Mesenchymal stem cell (in vitro differentiated cells and primary cell): ENCODE data around the gene CALHM2.

Source experiments
- DNase-seq: peaks from one replicate; pipeline ENCODE4 v3.0.0-alpha.2; 2013
- H2AFZ ChIP-seq: one replicate; pipeline ENCODE4 v1.6.1; 2013; ENCODE audit warnings: low read depth, mild to moderate bottlenecking, control low read depth, inconsistent platforms, low read length, moderate library complexity
- H2AK5ac ChIP-seq: 2 replicates; pipeline ENCODE4 v1.6.1; 2013; ENCODE audit warnings: low read length, moderate library complexity, mild to moderate bottlenecking, inconsistent platforms; ENCODE audit not compliant: severe bottlenecking
- H2BK120ac ChIP-seq: one replicate; pipeline ENCODE4 v1.6.1; 2013; ENCODE audit warnings: low read depth, mild to moderate bottlenecking, inconsistent platforms, low read length, moderate library complexity
- H2BK12ac ChIP-seq, 2 experiments: one replicate each; pipeline ENCODE4 v1.6.1; 2013; ENCODE audit warnings: inconsistent platforms in 2 of 2, low read length in 2 of 2, mild to moderate bottlenecking in 2 of 2, moderate library complexity in 2 of 2, control low read depth in 1 of 2
- H2BK15ac ChIP-seq: one replicate; pipeline ENCODE4 v1.6.1; 2013; ENCODE audit warnings: mild to moderate bottlenecking, low read depth, inconsistent platforms; ENCODE audit not compliant: poor library complexity, severe bottlenecking
- H2BK5ac ChIP-seq: 2 replicates; pipeline ENCODE4 v1.6.1; 2013; ENCODE audit warnings: low read depth, mild to moderate bottlenecking, low read length, control low read depth, inconsistent platforms; ENCODE audit not compliant: poor library complexity, severe bottlenecking
- H3K14ac ChIP-seq, 2 experiments: one replicate each; pipeline ENCODE4 v1.6.1; 2013; ENCODE audit warnings: inconsistent platforms in 2 of 2, low read length in 2 of 2, control low read depth in 1 of 2, mild to moderate bottlenecking in 1 of 2, moderate library complexity in 1 of 2
- H3K18ac ChIP-seq, 2 experiments: one replicate each; pipeline ENCODE4 v1.6.1; 2013; ENCODE audit warnings: inconsistent platforms in 2 of 2, low read length in 2 of 2, control low read depth in 1 of 2, low read depth in 1 of 2, mild to moderate bottlenecking in 1 of 2
- H3K23ac ChIP-seq, 2 experiments: one replicate each; pipeline ENCODE4 v1.6.1; 2013; ENCODE audit warnings: inconsistent platforms in 2 of 2, low read length in 2 of 2, mild to moderate bottlenecking in 2 of 2, moderate library complexity in 2 of 2, control low read depth in 1 of 2
- H3K27ac ChIP-seq: 2 replicates; pipeline ENCODE4 v1.5.1; 2013; ENCODE audit warnings: mild to moderate bottlenecking, moderate library complexity, low read length, control low read depth, inconsistent platforms; ENCODE audit not compliant: poor library complexity, severe bottlenecking
- H3K27me3 ChIP-seq, 2 experiments: 2 replicates each; pipeline versions ENCODE4 v1.6.1 to v1.7.0; 2013; ENCODE audit warnings: low read length in 2 of 2, mild to moderate bottlenecking in 2 of 2, moderate library complexity in 2 of 2, control low read depth in 1 of 2, inconsistent platforms in 1 of 2; ENCODE audit not compliant: control insufficient read depth in 1 of 2, insufficient read depth in 1 of 2
- H3K36me3 ChIP-seq, 2 experiments: 2 replicates each; pipeline versions ENCODE4 v1.6.1 to v1.7.0; 2013; ENCODE audit warnings: low read length in 2 of 2, control low read depth in 1 of 2, inconsistent platforms in 1 of 2, low read depth in 1 of 2, mild to moderate bottlenecking in 1 of 2; ENCODE audit not compliant: insufficient read depth in 2 of 2, control insufficient read depth in 1 of 2
- H3K4ac ChIP-seq, 2 experiments: one replicate each; pipeline ENCODE4 v1.6.1; 2013; ENCODE audit warnings: inconsistent platforms in 2 of 2, low read length in 2 of 2, mild to moderate bottlenecking in 2 of 2, moderate library complexity in 2 of 2, control low read depth in 1 of 2, low read depth in 1 of 2
- H3K4me1 ChIP-seq: 2 replicates; pipeline ENCODE4 v1.6.1; 2013; ENCODE audit warnings: low read depth, low read length, control low read depth; ENCODE audit not compliant: control insufficient read depth, insufficient read depth
- H3K4me2 ChIP-seq: 2 replicates; pipeline ENCODE4 v1.6.1; 2013; ENCODE audit warnings: low read length, mild to moderate bottlenecking, inconsistent platforms; ENCODE audit not compliant: poor library complexity, severe bottlenecking
- H3K4me3 ChIP-seq, 2 experiments: 2 replicates each; pipeline versions ENCODE4 v1.5.1 to v1.7.0; 2013; ENCODE audit warnings: low read length in 2 of 2, mild to moderate bottlenecking in 2 of 2, control low read depth in 1 of 2, low read depth in 1 of 2; ENCODE audit not compliant: insufficient read depth in 1 of 2
- H3K79me1 ChIP-seq: replicated peaks from 2 replicates; pipeline ENCODE4 v1.6.1; 2013; ENCODE audit warnings: mild to moderate bottlenecking, control low read depth, low read length, inconsistent platforms; ENCODE audit not compliant: poor library complexity, severe bottlenecking
- H3K9ac ChIP-seq: 2 replicates; pipeline ENCODE4 v1.7.0; 2013; ENCODE audit warnings: mild to moderate bottlenecking, low read length, moderate library complexity
- H3K9me3 ChIP-seq: 2 replicates; pipeline ENCODE4 v1.7.0; 2013; ENCODE audit warnings: mild to moderate bottlenecking, low read length; ENCODE audit not compliant: control insufficient read depth
- H4K8ac ChIP-seq: one replicate; pipeline ENCODE4 v1.6.1; 2013; ENCODE audit warnings: inconsistent platforms, mild to moderate bottlenecking, low read length, moderate library complexity
- H4K91ac ChIP-seq: one replicate; pipeline ENCODE4 v1.6.1; 2013; ENCODE audit warnings: mild to moderate bottlenecking, low read length, inconsistent platforms
- WGBS: methylation state at CpG from one replicate; pipeline ENCODE4 v1.1.7; 2013; ENCODE audit warnings: mixed read lengths; 5-methylcytosine and 5-hydroxymethylcytosine counted together

CALHM2 gene

DNA sequence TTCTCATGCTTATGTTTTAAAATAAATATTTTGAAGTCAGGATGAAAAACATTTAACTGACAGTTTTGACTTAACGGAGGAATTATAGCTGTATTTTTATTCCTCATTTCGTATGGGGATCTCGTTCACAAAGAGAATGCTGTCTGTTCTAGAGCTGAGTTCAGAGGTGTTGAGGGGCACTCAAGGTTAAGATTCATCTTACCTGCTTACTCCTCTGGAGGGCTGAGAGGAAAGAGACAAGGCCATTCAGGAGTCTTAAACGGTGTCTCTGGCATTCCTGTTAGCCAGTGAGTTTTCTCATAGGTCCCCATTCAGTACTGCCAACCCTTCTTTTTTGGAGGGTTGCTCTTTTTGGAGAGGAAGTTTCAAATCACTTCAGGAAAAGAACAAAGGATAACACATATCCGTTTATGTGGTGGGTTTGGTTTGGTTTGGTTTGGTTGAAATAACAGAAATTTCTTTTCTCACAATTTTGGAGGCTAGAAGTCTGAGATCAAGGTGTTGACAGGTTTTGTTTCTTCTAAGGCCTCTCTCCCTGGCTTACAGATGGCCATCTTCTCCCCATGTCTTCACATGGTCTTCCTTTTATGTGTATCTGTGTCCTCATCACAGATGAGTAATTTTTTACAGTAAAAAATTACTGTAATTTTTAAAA lies 23.1 kb downstream of the CALHM2 start:
- Histone ChIP-seq H3K27ac (no peak overlapping the region), H2BK12ac (no peak overlapping the region), H2BK120ac (no peak overlapping the region), H4K8ac (no peak overlapping the region), H4K91ac (no peak overlapping the region), H2AFZ (no peak overlapping the region), H3K14ac (no peak overlapping the region), H3K27me3 (no peaks in the 10 kb centered on the region), H3K23ac (no peak overlapping the region), H3K4me3 (no peak overlapping the region), H3K9ac (no peak overlapping the region), H3K4ac (no peak overlapping the region), H3K9me3 (no peaks in the 10 kb centered on the region), H3K79me1 (peaks cover 32% of the 10 kb centered on the region), H3K18ac (no peak overlapping the region), H2AK5ac (no peak overlapping the region), H3K4me2 (no peak overlapping the region), H3K4me1 (no peaks in the 10 kb centered on the region), H3K36me3 (peaks cover 39 to 85% of the 10 kb centered on the region in 2 experiments), H2BK15ac (no peak overlapping the region), H2BK5ac (no peak overlapping the region)
- DNase-seq = no peak
- WGBS = 95% methylated on average over 5 of the region's 5 CpGs

GRCh38 chr10:103427866-103428265 lies 24.3 kb downstream of the CALHM2 start:
- no peak overlapping the region for H3K9ac ChIP-seq
- no peak overlapping the region for H4K91ac ChIP-seq
- no peak overlapping the region for H3K4me3 ChIP-seq
- no peak overlapping the region for H3K14ac ChIP-seq
- H2BK5ac ChIP-seq = no peak overlapping the region
- H3K23ac ChIP-seq = no peak overlapping the region
- no peak overlapping the region for H4K8ac ChIP-seq
- no peak overlapping the region for H2AK5ac ChIP-seq
- no peak overlapping the region for H2BK12ac ChIP-seq
- H3K4ac ChIP-seq = no peak overlapping the region
- H2BK15ac ChIP-seq = no peak overlapping the region
- no peaks in the 10 kb centered on the region for H3K9me3 ChIP-seq
- no peak overlapping the region for H3K18ac ChIP-seq
- 97% methylated on average over 8 of the region's 9 CpGs for WGBS
- peaks cover 28% of the 10 kb centered on the region for H3K79me1 ChIP-seq
- no peak overlapping the region for H2AFZ ChIP-seq
- no peak overlapping the region for H3K27ac ChIP-seq
- H2BK120ac ChIP-seq = no peak overlapping the region
- peaks cover 40 to 90% of the 10 kb centered on the region in 2 experiments for H3K36me3 ChIP-seq
- no peaks in the 10 kb centered on the region for H3K4me1 ChIP-seq
- no peak overlapping the region for H3K4me2 ChIP-seq
- DNase-seq = no peak
- no peaks in the 10 kb centered on the region for H3K27me3 ChIP-seq

GRCh38 chr10:103423748-103424147 lies 28.4 kb downstream of the CALHM2 start:
- no peak overlapping the region for H3K27ac ChIP-seq
- no peak overlapping the region for H2AK5ac ChIP-seq
- H2AFZ ChIP-seq = no peak overlapping the region
- WGBS = 90% methylated on average over 5 of the region's 5 CpGs
- H4K8ac ChIP-seq = no peak overlapping the region
- H2BK5ac ChIP-seq = no peak overlapping the region
- H3K9me3 ChIP-seq = no peaks in the 10 kb centered on the region
- no peak overlapping the region for H3K4me2 ChIP-seq
- no peak overlapping the region for H4K91ac ChIP-seq
- H3K18ac ChIP-seq = no peak overlapping the region
- no peak for DNase-seq
- H3K36me3 ChIP-seq = peaks cover 61 to 90% of the 10 kb centered on the region in 2 experiments
- no peak overlapping the region for H3K4me3 ChIP-seq
- H3K23ac ChIP-seq = no peak overlapping the region
- no peak overlapping the region for H2BK15ac ChIP-seq
- H3K9ac ChIP-seq = no peak overlapping the region
- no peak overlapping the region for H2BK120ac ChIP-seq
- no peak overlapping the region for H3K4ac ChIP-seq
- no peak overlapping the region for H2BK12ac ChIP-seq
- H3K14ac ChIP-seq = no peak overlapping the region
- H3K4me1 ChIP-seq = no peaks in the 10 kb centered on the region
- H3K27me3 ChIP-seq = no peaks in the 10 kb centered on the region
- peaks cover 33% of the 10 kb centered on the region for H3K79me1 ChIP-seq

DNA sequence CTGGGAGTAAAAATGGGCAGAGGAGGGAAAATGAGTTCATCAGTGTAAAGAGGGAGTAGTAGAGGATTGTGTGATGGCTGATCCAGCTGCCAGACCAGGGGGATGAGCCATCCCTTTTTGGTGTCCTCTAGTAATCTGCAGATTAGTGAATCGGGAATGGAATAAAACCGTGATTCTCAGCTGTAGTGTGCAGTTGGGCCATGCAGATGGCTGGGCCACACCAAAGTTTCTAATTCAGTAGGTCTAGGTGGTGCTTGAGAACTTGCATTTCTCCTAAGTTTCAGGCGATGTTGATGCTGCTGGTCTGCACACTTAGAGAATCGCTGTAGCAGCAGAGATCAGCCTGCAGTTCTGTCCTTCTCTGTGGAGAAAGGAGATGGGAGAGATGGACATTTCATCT lies 33.1 kb downstream of the CALHM2 start:
- Histone ChIP-seq H3K27me3 (no peaks in the 10 kb centered on the region), H3K9ac (no peak overlapping the region), H3K23ac (no peak overlapping the region), H2AK5ac (no peak overlapping the region), H2BK12ac (no peak overlapping the region), H3K27ac (no peak overlapping the region), H3K4me3 (no peak overlapping the region), H2BK15ac (no peak overlapping the region), H3K14ac (no peak overlapping the region), H3K18ac (no peak overlapping the region), H3K9me3 (no peaks in the 10 kb centered on the region), H3K4ac (no peak overlapping the region), H2BK120ac (no peak overlapping the region), H3K36me3 (peaks cover 83 to 94% of the 10 kb centered on the region in 2 experiments), H2AFZ (no peak overlapping the region), H2BK5ac (no peak overlapping the region), H3K4me2 (no peak overlapping the region), H3K79me1 (peaks cover 24% of the 10 kb centered on the region), H4K91ac (no peak overlapping the region), H4K8ac (no peak overlapping the region), H3K4me1 (no peaks in the 10 kb centered on the region)
- WGBS = 95% methylated on average over 4 of the region's 4 CpGs
- no peak for DNase-seq
